GM12864 (cell line): ENCODE data around the gene SMAD5.

ENCODE experiments used
- DNase-seq: peaks from one replicate; pipeline ENCODE4 v3.0.0-alpha.2; 2011; ENCODE audit warnings: low read depth
- H3K4me3 ChIP-seq: 2 replicates; pipeline ENCODE4 v1.5.1; 2011; ENCODE audit warnings: mild to moderate bottlenecking, low read depth, low read length, control low read depth
- TF ChIP-seq, protein P1 (sequence below): IDR thresholded peaks from 2 replicates; pipeline ENCODE4 v1.5.1; 2011; ENCODE audit warnings: low read depth, mild to moderate bottlenecking, moderate library complexity, low read length, control low read depth, inconsistent platforms; ENCODE audit errors: missing control alignments

Gene SMAD5

DNA sequence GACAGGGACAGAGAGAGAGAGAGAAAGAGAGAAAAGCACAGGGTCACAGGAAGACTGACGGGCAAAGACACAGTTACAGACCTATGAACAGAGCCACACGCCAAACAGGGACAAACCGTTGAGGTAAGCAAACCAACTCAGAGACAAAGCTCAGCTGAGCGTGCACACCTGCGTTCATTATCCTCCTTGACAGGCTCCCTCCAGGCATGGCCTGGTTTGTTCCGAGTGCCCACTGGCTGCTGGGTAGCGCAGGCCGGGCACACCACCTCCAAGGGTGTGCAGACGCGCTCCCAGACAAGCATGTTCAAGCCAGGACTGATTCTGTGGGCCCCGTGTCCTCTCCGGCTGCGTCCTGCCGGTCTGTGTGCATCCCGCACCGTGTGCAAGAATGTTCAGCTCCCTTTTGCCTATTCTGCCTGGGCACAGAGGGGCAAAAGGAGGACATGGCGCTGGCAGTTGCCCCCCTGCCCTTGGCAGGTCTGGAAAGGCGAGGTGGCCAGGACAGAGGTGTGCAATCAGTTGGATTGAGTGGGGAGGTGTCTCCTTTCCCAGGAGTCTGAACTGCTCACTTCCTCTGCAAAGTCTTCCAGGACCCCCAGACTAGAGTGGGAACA is 60.8 kb downstream of the SMAD5 start:
- DNase-seq: no peak
- TF ChIP-seq, protein P1, sequence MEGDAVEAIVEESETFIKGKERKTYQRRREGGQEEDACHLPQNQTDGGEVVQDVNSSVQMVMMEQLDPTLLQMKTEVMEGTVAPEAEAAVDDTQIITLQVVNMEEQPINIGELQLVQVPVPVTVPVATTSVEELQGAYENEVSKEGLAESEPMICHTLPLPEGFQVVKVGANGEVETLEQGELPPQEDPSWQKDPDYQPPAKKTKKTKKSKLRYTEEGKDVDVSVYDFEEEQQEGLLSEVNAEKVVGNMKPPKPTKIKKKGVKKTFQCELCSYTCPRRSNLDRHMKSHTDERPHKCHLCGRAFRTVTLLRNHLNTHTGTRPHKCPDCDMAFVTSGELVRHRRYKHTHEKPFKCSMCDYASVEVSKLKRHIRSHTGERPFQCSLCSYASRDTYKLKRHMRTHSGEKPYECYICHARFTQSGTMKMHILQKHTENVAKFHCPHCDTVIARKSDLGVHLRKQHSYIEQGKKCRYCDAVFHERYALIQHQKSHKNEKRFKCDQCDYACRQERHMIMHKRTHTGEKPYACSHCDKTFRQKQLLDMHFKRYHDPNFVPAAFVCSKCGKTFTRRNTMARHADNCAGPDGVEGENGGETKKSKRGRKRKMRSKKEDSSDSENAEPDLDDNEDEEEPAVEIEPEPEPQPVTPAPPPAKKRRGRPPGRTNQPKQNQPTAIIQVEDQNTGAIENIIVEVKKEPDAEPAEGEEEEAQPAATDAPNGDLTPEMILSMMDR: no peak
- H3K4me3 ChIP-seq: no peak overlapping the region

DNA sequence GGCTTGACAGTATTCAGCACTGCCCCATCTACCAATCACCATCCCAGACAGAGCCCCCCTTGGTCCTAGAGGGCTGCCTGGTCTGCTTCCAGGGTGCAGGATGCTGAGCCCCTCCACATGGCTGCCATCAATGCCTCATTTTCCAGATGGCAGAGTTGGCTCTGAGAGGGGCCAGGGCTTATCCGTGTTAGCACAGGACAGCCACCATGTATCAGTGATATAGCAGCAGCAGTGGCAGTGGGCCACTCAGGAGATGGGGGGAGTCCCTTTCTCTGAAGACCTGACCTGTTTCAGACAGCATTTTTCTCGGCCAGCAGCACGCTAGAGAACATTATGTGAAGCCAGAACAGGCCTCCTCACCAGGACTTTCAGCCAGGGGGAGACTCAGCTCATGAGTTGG is 61.9 kb downstream of the SMAD5 start:
- DNase-seq: no peak
- H3K4me3 ChIP-seq: no peak overlapping the region
- TF ChIP-seq, protein P1: no peak

DNA sequence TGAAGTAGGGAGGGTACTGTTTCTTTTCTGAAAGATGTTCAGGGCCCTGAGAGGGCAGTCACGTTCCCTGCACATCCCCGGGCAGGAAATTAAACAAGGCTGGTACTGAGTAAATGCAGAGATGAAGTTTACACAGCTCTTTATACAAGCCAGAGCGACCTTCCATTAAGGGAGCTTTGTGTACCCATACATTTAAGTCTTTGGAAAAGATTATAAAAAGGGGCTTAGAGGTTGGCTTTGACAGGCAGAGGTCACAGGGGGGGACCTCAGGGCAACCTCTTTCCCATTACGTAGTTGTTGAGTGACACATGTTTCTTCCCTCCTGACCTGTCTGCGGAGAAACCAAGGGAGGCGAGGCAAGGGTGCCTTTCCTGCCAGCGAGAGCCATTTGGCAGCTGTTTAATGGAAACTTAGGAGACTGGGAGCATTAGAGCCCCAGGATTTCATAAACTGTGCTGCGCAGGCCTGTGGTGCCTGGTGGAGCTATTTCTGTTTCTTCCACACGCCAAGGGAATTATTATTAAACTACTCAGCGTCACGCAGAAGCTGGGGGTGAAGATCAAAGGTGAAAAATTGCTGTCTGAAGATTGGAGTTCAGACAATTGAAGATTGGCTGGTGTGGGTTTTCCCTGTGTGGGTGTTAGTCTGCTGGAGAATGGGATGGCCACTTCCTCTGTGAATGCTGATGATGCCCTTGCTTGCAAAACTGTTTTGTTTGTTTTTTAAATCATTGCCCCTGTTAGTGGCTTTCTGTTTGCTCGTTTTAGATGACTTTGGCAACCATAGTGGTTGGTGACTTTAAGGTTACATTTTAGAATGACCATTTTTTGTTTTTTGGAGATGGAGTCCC is 63.6 kb downstream of the SMAD5 start:
- DNase-seq: no peak
- no peak overlapping the region for H3K4me3 ChIP-seq

DNA sequence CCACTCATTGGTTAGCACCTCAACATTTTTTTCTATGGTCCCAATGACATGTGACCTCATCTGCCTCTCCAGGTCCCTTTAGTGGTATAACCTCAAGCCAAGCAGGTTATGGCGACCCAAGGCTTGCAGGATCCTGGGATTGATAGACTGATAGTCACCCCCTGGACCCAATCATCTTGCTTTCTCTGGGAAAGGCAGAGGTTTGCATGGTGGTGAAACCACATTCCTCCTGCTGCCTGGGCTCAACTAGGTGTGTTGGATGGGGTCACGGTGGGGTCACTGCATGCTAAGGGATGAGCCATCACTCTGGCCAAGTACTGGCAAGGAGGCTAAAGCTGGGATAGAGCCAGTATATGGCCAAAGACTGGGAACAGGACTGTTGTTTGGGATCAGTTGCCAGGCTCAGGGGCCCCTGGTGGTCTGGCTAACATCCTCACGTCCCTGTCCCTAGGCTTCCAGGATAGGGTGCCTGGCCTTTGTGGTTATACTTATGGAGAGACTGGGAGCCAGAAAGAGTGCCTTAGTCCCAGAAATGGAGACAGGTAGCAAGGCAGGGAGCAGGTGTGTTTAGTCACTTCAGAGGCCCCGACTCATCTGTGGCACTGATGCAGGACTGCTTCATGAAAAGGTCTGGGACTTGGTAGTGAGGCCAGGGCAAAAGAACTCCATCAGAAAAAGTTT is 65.0 kb downstream of the SMAD5 start:
- DNase-seq: no peak
- H3K4me3 ChIP-seq: no peak overlapping the region
- TF ChIP-seq, protein P1: no peak

More for the DNA sequence above, 63.6 kb downstream of the SMAD5 start:
- TF ChIP-seq, protein P1: no peak

DNA sequence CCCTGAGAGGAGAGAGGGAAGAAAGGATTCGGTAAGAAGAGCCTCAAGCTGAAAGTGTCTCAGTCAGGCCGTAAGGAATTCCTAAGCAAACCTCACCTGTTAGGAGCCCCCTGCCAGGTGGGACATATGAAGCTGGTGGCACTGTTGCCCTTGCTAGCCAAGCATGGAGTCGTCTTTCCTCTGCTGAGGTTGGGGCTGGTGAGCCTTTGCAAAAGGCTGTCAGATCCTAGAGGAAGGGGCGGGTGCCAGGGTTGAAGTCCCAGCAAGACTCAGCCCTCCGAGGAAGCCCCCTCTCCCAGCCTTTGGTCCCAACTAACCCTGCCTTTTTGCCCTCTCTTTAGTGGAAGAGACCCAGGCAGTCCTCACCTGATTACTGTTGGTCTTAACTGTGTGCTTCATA is 65.8 kb downstream of the SMAD5 start:
- TF ChIP-seq, protein P1: no peak
- no peak overlapping the region for H3K4me3 ChIP-seq
- DNase-seq: no peak

DNA sequence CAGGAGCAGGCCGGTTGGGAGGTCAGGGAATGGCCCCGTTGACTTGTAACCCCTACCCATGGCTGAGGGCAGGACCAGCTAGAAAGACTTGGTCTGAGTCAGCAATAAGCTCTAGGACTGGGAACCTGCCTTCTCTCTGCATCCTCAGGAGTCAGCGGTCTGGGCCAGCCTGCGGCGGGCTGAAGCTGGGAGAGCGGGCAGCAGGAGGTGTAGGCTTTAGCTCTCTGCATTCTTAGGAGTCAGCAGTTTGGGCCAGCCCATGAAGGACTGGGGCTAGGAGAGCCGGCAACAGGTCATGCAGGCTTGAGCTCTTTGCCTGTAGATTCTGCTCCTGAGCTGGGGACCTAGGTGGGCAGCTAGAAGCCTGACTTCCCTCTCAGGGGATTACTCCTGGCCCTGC is 66.8 kb downstream of the SMAD5 start:
- no peak for DNase-seq
- no peak overlapping the region for H3K4me3 ChIP-seq
- TF ChIP-seq, protein P1: no peak
